ENCODE results near the gene NKAIN1. TPM values are rescaled to one million over a fixed set of nuclear protein-coding genes. Genes with fewer than 3 reads are reported as not detected.
A peak's percentile ranks its signal among the peaks of the same experiment; 100 is the strongest.

Gene NKAIN1
- total and polyA plus RNA-seq, 2 of the 13 experiments (the other 11 are each of a cell fraction or from before 2014, with no cell fraction given) = 0.29 to 0.40 TPM

GRCh38 chr1:31181515-31182343, 58.0 kb downstream of the NKAIN1 start (continued):
- TF ChIP-seq, protein P1, sequence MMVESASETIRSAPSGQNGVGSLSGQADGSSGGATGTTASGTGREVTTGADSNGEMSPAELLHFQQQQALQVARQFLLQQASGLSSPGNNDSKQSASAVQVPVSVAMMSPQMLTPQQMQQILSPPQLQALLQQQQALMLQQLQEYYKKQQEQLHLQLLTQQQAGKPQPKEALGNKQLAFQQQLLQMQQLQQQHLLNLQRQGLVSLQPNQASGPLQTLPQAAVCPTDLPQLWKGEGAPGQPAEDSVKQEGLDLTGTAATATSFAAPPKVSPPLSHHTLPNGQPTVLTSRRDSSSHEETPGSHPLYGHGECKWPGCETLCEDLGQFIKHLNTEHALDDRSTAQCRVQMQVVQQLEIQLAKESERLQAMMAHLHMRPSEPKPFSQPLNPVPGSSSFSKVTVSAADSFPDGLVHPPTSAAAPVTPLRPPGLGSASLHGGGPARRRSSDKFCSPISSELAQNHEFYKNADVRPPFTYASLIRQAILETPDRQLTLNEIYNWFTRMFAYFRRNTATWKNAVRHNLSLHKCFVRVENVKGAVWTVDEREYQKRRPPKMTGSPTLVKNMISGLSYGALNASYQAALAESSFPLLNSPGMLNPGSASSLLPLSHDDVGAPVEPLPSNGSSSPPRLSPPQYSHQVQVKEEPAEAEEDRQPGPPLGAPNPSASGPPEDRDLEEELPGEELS (CRISPR knock-in tag; IDR thresholded peaks at IDR 0.05) = 0 out of 2 replicates have a peak, but pooled peaks have one; percentile 17
- TF ChIP-seq ZBTB8A (CRISPR knock-in tag; IDR thresholded peaks at IDR 0.05; ENCODE audit: borderline replicate concordance, low read depth) = no peak
- TF ChIP-seq MYC (CRISPR knock-in tag; IDR thresholded peaks at IDR 0.05; ENCODE audit: borderline replicate concordance) = peak; percentile 53; the same call in 1 of the 2 replicates
- TF ChIP-seq, protein P2, sequence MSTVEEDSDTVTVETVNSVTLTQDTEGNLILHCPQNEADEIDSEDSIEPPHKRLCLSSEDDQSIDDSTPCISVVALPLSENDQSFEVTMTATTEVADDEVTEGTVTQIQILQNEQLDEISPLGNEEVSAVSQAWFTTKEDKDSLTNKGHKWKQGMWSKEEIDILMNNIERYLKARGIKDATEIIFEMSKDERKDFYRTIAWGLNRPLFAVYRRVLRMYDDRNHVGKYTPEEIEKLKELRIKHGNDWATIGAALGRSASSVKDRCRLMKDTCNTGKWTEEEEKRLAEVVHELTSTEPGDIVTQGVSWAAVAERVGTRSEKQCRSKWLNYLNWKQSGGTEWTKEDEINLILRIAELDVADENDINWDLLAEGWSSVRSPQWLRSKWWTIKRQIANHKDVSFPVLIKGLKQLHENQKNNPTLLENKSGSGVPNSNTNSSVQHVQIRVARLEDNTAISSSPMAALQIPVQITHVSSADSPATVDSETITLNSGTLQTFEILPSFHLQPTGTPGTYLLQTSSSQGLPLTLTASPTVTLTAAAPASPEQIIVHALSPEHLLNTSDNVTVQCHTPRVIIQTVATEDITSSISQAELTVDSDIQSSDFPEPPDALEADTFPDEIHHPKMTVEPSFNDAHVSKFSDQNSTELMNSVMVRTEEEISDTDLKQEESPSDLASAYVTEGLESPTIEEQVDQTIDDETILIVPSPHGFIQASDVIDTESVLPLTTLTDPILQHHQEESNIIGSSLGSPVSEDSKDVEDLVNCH (CRISPR knock-in tag; IDR thresholded peaks at IDR 0.05) = no peak
- peak; percentile 61; the same call in 1 of the 2 replicates for TF ChIP-seq EEA1 (CRISPR knock-in tag; IDR thresholded peaks at IDR 0.05; ENCODE audit: borderline replicate concordance)
- no peak for TF ChIP-seq MAF1 (CRISPR knock-in tag; IDR thresholded peaks at IDR 0.05; ENCODE audit: borderline replicate concordance)
- TF ChIP-seq RARG (CRISPR knock-in tag; IDR thresholded peaks at IDR 0.05; ENCODE audit: low read depth) = no peak
- no peak for TF ChIP-seq IKZF4 (CRISPR knock-in tag; IDR thresholded peaks at IDR 0.05; ENCODE audit: borderline replicate concordance, low read depth, not compliant biosample characterization)
- no peak for TF ChIP-seq NONO (IDR thresholded peaks at IDR 0.05)
- peak; percentile 31; the same call in 1 of the 2 replicates for TF ChIP-seq NONO (CRISPR knock-in tag; conservative IDR thresholded peaks at IDR 0.05)
- TF ChIP-seq GABPB1 (CRISPR knock-in tag; IDR thresholded peaks at IDR 0.05) = peak; percentile 40; the same call in 1 of the 2 replicates
- 0 out of 2 replicates have a peak, but pooled peaks have one; percentile 18 for TF ChIP-seq ZNF572 (CRISPR knock-in tag; IDR thresholded peaks at IDR 0.05)
- TF ChIP-seq SKI (IDR thresholded peaks at IDR 0.05; ENCODE audit: partially characterized antibody) = peak; percentile 95
- TF ChIP-seq ZNF317 (CRISPR knock-in tag; IDR thresholded peaks at IDR 0.05) = 0 out of 2 replicates have a peak, but pooled peaks have one; percentile 9
- TF ChIP-seq MIXL1 (CRISPR knock-in tag; IDR thresholded peaks at IDR 0.05) = no peak
- peak; percentile 38 for TF ChIP-seq HNRNPLL (IDR thresholded peaks at IDR 0.05; ENCODE audit: low read depth, low read length, poor library complexity, severe bottlenecking)
- TF ChIP-seq, protein P3, sequence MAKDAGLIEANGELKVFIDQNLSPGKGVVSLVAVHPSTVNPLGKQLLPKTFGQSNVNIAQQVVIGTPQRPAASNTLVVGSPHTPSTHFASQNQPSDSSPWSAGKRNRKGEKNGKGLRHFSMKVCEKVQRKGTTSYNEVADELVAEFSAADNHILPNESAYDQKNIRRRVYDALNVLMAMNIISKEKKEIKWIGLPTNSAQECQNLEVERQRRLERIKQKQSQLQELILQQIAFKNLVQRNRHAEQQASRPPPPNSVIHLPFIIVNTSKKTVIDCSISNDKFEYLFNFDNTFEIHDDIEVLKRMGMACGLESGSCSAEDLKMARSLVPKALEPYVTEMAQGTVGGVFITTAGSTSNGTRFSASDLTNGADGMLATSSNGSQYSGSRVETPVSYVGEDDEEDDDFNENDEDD (CRISPR knock-in tag; IDR thresholded peaks at IDR 0.05; ENCODE audit: borderline replicate concordance) = peak; percentile 50; the same call in 1 of the 2 replicates
- peak; percentile 93 for TF ChIP-seq TBL1XR1 (IDR thresholded peaks at IDR 0.05; ENCODE audit: borderline replicate concordance, low read length, partially characterized antibody)
- TF ChIP-seq, protein P4, sequence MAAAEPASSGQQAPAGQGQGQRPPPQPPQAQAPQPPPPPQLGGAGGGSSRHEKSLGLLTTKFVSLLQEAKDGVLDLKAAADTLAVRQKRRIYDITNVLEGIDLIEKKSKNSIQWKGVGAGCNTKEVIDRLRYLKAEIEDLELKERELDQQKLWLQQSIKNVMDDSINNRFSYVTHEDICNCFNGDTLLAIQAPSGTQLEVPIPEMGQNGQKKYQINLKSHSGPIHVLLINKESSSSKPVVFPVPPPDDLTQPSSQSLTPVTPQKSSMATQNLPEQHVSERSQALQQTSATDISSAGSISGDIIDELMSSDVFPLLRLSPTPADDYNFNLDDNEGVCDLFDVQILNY (CRISPR knock-in tag; conservative IDR thresholded peaks at IDR 0.05) = no peak
- no peak for TF ChIP-seq U2AF2 (IDR thresholded peaks at IDR 0.05; ENCODE audit: low read depth, low read length)
- no peak for TF ChIP-seq SP1 (IDR thresholded peaks at IDR 0.05)
- 0 out of 2 replicates have a peak, but pooled peaks have one; percentile 31 for TF ChIP-seq SP1 (CRISPR knock-in tag; IDR thresholded peaks at IDR 0.05)

Data from HepG2 (cell line).